Right ventricle myocardium superior (tissue), 1 donor: ENCODE measurements around the gene DSCAM. TPM values are rescaled to one million over a fixed set of nuclear protein-coding genes. Genes with fewer than 3 reads are reported as not detected.
"Not testable (repeated sequence)": the region's sequence is repeated elsewhere in the genome, so short reads cannot be mapped to it uniquely, and the experiment has no call there.

Experiments
- ATAC-seq: fragments of 200-7000 bp; cut with Tn5 transposase; one replicate; pipeline ENCODE4 v1.9.1; 2020; ENCODE audit warnings: mild to moderate bottlenecking; ENCODE audit not compliant: poor library complexity
- DNase-seq: peaks from one replicate; pipeline ENCODE4 v3.0.0-alpha.2; 2020
- intact Hi-C: fragments of 100-400 bp; cut with DNase I; formaldehyde crosslinking; loops from one replicate; pipeline ENCODE4 v1.11.2; 2022
- long read RNA-seq: library from polyadenylated mRNA; unstranded; transcript quantifications from one replicate; pipeline ENCODE4 v2.0.0, GENCODE V29; 2021
- total RNA-seq: library from RNA; stranded (reverse); fragmentation: NEBNext Ultra II Directional; extraction: Animal tissue kit (Norgen Biotek cat#: 25700); gene quantifications from one replicate; pipeline ENCODE4 v1.2.1, GENCODE V29; 2021
- donor health status: DM: no; HTN: yes; CAD: no; lungs with severe emphysema.

DSCAM gene, protein sequence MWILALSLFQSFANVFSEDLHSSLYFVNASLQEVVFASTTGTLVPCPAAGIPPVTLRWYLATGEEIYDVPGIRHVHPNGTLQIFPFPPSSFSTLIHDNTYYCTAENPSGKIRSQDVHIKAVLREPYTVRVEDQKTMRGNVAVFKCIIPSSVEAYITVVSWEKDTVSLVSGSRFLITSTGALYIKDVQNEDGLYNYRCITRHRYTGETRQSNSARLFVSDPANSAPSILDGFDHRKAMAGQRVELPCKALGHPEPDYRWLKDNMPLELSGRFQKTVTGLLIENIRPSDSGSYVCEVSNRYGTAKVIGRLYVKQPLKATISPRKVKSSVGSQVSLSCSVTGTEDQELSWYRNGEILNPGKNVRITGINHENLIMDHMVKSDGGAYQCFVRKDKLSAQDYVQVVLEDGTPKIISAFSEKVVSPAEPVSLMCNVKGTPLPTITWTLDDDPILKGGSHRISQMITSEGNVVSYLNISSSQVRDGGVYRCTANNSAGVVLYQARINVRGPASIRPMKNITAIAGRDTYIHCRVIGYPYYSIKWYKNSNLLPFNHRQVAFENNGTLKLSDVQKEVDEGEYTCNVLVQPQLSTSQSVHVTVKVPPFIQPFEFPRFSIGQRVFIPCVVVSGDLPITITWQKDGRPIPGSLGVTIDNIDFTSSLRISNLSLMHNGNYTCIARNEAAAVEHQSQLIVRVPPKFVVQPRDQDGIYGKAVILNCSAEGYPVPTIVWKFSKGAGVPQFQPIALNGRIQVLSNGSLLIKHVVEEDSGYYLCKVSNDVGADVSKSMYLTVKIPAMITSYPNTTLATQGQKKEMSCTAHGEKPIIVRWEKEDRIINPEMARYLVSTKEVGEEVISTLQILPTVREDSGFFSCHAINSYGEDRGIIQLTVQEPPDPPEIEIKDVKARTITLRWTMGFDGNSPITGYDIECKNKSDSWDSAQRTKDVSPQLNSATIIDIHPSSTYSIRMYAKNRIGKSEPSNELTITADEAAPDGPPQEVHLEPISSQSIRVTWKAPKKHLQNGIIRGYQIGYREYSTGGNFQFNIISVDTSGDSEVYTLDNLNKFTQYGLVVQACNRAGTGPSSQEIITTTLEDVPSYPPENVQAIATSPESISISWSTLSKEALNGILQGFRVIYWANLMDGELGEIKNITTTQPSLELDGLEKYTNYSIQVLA (N-terminal part only)
- total RNA-seq = not detected
- long read RNA-seq = 0 reads

DNA sequence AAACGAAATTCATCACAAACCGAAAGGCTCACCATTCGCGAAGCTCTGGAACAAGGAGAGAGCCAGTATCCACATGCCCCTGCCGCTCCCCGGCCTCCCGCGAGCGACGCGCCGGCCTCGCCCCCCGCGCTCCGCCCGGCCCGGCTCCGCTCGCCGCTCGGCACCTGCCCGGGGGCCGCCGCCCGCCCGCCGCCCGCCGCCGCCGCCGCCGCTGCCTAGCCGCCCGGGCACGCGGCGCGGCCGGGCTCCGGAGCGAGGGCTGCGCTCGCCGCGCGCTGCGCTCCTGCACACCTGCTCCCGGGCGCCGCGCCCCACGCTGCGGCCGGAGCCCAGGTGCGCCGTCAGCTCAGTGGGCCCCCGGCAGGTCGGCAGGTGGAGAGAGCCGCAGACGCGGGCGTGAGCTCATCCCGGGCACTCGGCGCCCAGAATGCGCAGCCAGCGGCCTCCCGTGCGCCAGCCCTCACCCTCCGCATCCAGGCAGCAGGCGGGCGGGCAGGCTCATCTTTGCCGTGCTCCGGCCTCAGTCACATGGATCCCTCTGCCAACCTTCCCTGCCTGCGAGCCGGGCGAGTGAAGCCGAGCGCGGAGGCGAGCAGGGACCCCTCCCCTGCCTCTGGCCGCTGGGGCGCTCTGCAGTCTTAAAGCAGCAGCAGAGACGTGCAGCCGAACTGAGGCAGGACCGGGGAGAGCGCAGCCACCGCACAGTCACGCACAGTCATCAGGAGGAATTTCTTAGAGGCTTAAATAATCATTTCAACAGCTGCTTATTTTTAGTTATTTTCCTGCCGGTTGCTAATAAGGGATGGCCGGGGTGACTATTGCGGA, at the start of gene DSCAM:
Gene DSCAM (minus strand): TSS at position 572 of the 825 bp plus-strand sequence. CDS start 497 bp downstream, at position 75.
- intact Hi-C loops = no loop called here
- DNase-seq (no peak), ATAC-seq (no peak)

DNA sequence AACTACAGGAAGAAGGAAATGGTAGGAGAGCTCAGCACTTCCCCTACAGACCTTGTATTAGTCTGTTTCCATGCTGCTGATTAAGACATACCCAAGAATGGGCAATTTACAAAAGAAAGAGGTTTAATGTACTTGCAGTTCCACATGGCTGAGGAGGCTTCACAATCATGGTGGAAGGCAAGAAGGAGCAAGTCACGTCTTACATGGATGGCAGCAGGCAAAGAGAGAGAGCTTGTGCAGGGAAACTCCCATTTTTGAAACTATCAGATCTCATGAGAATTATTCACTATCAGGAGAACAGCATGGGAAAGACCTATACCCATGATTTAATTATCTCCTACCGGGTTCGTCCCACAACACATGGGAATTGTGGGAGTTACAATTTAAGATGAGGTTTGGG, 48.7 kb upstream of the DSCAM start:
- intact Hi-C loops, DNase-seq, ATAC-seq: not testable (repeated sequence)

DNA sequence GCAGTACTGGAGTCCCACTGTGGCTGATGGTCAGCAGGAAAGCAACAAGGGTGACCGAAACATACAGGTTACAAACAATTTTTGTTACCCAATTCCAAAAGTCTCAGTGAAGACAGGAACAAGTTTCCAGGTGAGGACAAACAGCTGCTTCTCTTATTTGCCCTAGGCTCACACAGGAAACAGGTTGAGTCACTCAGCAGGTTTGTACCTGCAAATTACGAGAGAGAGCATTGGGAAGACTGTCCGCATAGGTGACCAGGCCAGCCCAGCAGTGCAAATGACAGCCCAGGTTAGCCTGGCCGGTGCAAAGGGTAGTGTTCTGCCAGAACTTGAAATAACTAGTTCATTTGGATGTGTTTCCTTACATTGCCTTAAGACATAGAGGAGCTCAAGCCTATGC, 40.0 kb upstream of the DSCAM start:
- DNase-seq (no peak), ATAC-seq (no peak)
- intact Hi-C loops = no loop called here

DNA sequence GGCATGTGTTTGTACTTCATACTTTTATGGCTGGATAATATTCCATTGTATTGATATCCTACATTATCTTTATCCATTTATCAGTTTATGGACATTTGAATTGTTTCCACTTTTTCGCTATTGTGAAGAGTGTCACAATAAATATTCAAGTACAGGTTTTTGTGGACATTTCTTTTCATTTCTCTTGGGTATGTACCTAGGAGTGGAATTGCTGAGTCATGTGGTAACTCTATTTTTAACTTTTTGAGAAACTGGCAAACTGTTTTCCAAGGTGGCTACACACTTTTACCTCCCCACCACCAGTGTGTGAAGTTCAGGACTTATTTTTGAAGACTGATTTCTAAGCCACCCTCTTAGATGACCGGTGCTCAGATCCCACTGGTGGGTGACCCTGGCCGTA, 39.0 kb upstream of the DSCAM start:
- DNase-seq = no peak
- ATAC-seq = no peak
- intact Hi-C loops = no loop called here

DNA sequence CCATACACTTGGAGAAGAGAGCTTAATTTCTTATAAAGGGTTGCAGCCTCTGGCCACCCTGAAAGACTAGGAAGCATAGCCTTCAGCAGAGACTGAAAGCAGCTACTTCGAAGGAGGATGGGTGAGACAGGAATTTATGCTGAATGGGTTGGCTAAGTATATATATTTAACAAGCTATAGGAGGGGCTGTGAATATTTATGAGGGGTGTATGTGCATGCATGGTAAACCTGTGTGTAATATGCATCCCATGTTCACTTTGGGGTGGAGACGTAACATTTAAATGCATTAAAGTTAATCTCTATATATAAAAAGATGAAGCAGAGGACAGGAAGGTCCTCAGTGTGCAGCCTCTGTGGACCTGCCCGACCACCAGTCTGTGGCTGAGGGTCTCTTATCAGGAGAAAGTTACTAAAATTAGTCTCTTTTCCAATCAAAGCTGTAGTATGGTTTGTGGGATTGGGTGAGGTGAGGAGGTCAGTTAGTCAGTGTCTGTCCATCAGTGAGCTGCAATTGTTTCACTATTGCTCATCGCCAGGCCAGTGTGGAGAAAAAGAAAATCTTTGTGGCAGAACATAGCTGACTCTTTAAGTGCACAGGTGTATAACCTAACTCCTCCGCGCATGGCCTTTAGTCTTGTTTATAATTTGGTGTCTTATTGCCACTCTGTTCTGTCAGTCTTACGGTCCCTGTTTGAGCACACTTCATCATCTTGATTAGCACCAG, 35.4 kb upstream of the DSCAM start:
- ATAC-seq = no peak

DNA sequence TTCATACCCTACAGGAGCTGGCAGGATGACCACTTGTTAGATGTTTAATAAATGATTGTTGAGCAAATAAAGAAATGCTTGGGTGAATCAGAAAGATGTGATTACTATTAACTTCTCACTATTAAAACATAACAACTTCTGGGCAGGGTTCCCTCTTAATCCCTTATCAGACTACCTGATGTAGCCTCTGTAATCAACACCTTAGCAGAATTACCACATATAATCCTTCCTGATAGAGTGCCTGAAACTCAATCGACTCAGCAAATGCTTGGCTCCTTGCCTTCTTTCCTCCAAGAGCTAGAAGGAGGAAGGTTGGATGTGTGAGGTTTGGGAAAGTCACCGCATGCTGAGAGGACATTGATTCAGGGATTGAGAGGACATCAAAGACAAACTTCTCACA, 34.8 kb upstream of the DSCAM start:
- no peak for ATAC-seq
- intact Hi-C loops = no loop called here
- no peak for DNase-seq

More for the DNA sequence above, 35.4 kb upstream of the DSCAM start:
- intact Hi-C loops = no loop called here
- DNase-seq = no peak

DNA sequence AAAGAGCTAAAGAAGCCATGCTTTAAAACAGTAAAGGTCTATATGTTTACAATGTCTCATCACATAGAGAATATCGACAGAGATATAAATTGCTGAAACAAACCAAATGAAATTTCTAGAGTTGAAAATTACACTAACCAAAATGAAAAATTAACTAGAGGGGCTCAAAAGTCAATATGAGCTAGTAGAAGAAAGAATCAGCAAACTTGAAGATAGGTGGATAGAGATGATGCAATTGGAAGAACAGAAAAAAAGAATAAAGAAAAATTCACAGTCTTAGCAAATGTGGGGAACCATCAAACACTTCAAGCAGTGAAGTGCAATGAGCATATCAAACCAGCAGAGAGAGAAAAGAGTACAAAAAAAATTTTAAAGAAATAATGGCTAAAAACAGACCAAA, 24.1 kb upstream of the DSCAM start:
- no peak for DNase-seq
- intact Hi-C loops = no loop called here

DNA sequence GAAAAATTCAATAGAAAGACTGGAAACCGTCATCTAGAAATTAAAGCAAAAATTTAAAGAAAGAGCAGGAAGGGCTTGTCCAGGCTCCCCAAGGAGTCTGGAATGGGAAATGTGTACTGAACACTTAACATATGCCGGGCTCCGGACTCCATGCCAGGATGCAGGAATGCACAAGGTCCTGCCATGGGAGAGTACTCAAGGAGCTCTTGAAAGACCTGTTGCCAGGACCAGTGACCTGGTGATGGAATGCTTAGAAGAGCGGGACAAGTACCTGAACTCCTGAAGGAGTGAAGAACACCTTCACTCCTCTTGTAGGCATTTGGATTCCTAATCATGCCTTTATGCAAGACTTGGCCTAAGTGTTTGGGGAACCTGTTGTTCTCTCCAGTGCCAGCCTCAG, 16.9 kb upstream of the DSCAM start:
- intact Hi-C loops = no loop called here
- ATAC-seq (no peak), DNase-seq (no peak)

More for the DNA sequence above, 24.1 kb upstream of the DSCAM start:
- ATAC-seq = no peak

DNA sequence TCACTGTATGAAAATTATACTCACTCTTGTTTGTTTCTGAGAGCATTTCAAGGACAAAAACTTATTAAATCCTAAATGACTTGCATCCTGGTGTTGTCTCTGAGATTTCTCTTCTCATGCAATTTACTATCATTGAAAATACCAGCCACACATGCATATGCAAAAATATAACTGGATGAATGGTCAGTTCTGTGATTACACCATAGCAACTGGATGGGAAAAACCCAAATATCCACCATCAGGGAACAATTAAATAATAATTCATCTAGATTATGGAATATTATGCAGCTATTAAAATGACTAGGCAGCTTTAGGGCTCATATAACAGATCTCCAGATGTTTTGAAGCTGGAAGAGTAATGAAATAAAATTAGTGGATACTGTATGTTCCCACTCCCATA, 11.6 kb upstream of the DSCAM start:
- DNase-seq = no peak
- intact Hi-C loops = no loop called here
- no peak for ATAC-seq

DNA sequence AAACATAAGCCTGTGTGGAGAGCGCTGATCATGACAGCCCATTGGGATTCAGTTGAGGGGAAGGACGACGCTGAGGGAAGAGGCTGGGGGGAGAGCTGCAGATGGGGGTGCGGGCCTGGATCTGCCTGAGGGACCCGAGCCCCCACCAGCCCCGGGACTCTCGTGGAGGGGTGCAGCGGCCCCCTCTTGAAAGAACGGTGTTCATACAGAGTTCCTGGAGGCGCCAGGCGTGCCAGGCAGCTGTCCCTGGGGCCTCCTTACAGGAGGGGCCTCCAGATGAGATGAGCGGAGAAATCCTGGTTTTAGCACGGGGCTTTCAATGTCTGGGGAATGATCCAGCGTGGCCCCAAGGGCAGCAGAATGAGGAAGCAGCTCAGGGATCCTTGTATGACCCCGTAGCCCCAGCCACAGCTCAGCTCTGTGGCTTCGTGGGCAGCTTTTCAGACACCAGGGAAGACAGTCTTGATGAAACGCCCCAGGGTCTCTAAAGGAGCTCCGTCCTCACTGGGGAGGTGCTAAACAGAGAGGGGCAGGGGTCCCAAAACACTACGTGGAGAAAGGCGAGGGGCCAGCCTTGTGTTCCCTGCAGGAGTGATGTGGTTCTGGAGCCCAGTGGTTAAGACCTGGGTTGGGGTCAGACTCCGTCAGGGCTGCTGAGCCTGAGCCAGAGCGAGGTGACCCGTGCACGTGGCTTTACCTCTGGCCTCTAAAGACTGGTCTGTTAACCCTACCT, 7.2 kb upstream of the DSCAM start:
- no peak for ATAC-seq
- intact Hi-C loops = no loop called here
- no peak for DNase-seq

DNA sequence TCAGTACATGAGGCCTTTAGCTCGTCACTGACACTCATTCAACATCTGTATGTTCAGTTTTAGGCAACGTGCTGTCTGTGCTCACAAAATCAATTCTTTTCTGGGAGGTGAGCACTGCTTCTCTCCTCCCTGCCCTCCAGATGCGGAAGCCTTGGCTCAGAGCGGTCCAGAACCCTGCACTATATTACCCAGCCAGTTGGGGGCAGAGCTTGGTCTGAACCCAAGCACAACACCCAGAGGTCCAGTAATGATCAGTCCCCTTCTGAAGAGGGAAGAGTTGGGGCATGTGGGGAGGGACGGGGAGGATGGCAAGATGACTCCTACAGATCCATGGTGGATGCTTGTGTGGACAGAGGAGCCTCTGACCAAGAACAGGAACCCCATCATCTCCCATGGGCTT, 5.6 kb upstream of the DSCAM start:
- ATAC-seq = no peak
- intact Hi-C loops = no loop called here
- no peak for DNase-seq

DNA sequence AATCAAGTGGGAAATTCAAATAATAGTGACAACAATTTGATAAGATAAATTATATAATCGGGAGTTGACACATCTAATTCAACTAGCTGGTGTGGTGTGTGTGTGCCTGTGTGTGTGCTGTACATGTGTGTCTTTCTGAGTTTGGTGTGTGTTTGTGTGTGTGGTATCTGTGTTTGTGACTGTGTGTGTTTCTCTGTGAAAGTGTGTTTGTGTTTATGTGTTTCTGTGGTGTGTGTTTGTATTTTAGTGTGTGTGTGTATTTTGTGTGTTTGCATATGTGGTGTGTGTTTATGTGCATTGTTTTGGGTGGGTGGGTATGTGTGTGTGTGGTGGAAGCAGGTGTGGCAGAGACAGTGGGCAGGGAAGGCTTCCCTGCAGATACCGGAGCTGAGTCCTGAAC, 4.8 kb upstream of the DSCAM start:
- ATAC-seq (no peak), DNase-seq (no peak)
- intact Hi-C loops = no loop called here

DNA sequence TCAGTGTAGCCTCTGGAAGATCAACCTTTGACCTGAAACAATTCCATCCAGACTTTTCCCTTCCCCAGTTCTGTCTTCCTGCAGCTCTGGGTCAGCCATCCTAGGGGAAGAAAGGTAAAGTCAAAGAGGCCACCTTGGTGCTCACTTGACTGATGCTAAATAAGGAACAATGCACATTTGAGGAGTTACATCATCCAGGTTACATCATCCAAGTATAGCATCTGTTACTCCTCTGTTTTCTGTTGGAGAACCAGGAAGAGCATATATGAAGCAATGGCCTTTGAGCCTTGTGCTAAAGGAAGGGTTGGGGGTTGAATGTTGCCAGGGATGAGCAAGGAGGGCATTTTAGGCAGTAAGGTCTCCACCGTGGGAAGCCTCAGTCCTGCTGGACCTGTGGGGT, 3.1 kb upstream of the DSCAM start:
- intact Hi-C loops = no loop called here
- ATAC-seq (no peak), DNase-seq (no peak)

DNA sequence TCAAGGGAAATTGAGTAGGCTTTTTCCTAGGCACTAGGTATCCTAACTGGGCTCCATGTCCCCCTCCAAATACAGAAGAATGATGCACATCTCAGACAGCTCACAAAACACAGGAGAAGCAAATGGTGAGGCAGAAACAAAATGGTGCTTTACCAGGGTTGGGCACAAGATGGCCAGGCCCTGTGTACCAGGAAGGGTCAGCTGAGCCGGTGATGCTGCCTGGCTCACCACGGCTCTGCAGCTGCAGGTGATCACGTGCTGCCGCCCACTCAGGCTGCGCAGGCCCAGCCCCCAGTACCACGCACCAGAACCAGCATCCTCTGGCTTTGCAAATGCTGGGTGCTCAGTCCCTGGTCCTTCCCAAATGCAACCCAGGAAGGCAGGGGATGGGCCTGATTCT, 993 bp upstream of the DSCAM start:
- intact Hi-C loops = no loop called here
- DNase-seq (no peak), ATAC-seq (no peak)

DNA sequence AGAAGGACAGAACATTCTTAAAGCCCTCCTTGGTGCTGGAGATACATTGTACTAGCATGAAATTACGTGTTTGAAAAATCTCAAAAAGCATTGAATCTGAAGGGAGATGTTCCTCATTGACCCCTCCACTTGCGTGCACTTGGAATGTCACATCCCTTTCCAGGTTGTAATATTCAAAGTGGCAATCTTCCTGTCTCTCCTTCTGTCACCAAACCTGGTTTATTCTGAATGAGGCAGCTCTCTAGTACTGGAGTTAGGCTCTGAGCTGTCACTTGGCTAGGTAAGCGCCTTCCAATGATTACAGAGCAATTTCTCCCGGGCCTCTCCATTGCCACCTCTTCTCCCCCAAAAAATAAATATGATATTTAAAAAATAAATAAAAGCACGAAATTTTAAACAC, 855 bp downstream of the DSCAM start:
- DNase-seq = no peak
- no peak for ATAC-seq
- intact Hi-C loops = no loop called here

DNA sequence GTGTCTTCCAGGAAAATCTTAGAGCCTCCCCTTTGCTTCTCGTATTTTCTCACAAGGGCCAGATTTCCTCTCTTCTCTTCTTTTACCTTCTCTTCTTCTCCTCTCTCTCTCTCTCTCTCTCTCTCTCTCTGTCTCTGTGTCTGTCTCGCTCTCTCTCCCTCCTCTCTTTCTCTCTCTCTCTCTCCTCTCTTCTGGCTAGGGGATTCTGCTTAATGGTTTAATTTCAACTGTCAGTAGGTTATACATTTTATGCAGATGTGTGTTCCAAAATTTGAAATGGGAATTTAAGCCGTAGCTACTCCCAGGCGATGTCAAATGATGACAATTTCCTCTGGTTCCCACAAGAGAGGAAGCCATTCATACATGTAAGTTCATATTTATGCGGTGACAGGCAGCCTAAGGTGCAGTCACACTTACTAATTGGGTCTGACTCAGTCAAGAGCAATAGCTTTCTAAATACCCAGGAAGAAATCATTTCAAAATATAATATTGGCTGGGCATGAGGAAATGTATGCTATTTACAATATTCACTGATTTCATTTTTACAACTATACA, 1.4 kb downstream of the DSCAM start:
- intact Hi-C loops = no loop called here
- DNase-seq (no peak), ATAC-seq (no peak)

DNA sequence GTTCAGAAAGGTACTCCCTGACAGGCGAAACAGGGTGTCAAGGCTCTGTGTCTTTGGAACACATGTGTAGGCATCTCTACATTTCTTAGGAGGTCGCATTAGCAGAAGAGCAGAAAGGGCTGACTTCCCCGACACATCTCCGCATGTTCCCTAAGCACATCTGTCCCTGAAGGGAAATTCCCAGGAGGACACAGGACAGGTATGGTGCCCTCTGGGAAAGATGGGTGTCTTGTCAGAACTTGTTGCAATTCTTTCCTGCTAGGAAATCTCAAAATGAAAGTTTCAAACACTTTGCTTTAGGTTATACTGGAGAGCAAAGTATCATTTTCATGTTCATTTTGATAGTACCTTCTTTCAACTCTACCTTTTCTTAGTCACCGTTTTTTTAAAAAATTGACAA, 2.0 kb downstream of the DSCAM start:
- ATAC-seq = no peak
- DNase-seq = no peak
- intact Hi-C loops = loop anchor here (5.0 kb wide), 1 partner anchor 378 kb away; no protein-coding TSS in a partner anchor
